ENCODE data around the gene TUBGCP2.
"Not testable (repeated sequence)": the region's sequence is repeated elsewhere in the genome, so short reads cannot be mapped to it uniquely, and the experiment has no call there.

The TUBGCP2 gene

DNA sequence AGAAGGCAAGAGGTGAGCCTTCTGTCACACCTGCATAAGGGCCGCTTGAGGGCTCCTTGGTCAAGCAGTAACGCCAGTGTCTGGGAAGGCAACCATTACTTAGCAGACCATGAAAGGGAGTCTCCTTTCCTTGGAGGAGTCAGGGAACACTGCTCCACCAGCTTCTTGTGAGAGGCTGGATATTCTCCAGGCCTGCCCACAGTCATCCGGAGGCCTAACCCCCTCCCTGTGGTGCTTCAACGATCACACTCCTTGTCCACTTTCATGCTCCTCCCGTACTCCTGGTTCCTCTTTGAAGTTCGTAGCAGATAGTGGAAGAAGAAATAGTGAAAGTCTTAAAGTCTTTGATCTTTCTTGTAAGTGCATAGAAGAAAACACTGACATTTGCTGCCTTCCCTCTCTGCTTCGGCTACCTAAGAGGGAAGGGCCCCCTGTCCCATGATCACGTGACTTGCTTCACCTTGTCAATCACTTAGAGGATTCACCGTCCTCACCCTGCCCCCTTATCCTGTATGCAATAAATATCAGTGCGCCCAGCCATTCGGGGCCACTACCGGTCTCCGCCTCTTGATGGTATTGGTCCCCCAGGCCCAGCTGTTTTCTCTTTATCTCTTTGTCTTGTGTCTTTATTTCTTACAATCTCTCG is 13.5 kb upstream of the TUBGCP2 start:
- not testable (repeated sequence) for DNase-seq

GRCh38 chr10:133320852-133321422 is 12.3 kb upstream of the TUBGCP2 start:
- not testable (repeated sequence) for DNase-seq

- DNase-seq, result peak; percentile 36
These were observed 9.9 kb upstream of the TUBGCP2 start for GRCh38 chr10:133318494-133319127.

- no peak for DNase-seq
These were observed 8.1 kb upstream of the TUBGCP2 start for GRCh38 chr10:133316732-133317131.

DNA sequence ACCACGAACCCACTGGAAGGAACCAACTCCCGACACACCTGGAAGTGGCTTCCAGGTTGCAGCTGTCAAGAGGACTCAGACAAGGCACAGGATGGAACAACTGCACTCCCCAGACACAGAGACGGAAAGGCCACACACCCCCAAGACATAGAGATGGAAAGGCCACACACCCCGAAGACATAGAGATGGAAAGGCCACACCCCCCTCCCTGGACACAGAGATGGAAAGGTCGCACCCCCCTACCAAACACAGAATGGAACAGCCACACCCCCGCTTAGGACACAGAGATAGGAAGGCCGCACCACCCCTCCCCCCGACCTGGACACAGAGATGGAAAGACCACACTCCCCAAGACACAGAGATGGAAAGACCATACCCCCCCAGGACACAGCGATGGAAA is 7.6 kb upstream of the TUBGCP2 start:
- no peak for DNase-seq

- DNase-seq, result no peak
These were observed 7.2 kb upstream of the TUBGCP2 start for GRCh38 chr10:133315847-133316246.

GRCh38 chr10:133314911-133315310 is 6.2 kb upstream of the TUBGCP2 start:
- no peak for DNase-seq

GRCh38 chr10:133313192-133313591 is 4.5 kb upstream of the TUBGCP2 start:
- DNase-seq, result no peak

DNA sequence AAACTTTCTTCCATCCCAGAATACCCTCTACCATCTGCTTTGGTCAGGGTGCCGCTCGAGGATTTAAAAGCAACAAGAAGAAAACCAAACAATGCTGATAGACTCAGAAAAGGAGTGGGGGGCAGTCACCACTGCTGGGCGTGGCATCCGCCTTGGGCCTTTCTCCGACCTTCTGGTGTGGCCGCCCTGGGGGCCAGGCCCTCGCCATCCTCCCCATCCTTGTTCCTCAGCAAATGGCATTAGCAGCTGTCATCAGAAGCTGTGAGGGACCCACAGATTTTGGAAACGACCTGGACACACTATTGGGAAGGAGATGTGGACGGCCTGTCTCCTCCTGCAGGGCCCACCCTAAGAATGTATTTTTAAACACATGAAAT is 4.1 kb upstream of the TUBGCP2 start:
- no peak for DNase-seq

DNA sequence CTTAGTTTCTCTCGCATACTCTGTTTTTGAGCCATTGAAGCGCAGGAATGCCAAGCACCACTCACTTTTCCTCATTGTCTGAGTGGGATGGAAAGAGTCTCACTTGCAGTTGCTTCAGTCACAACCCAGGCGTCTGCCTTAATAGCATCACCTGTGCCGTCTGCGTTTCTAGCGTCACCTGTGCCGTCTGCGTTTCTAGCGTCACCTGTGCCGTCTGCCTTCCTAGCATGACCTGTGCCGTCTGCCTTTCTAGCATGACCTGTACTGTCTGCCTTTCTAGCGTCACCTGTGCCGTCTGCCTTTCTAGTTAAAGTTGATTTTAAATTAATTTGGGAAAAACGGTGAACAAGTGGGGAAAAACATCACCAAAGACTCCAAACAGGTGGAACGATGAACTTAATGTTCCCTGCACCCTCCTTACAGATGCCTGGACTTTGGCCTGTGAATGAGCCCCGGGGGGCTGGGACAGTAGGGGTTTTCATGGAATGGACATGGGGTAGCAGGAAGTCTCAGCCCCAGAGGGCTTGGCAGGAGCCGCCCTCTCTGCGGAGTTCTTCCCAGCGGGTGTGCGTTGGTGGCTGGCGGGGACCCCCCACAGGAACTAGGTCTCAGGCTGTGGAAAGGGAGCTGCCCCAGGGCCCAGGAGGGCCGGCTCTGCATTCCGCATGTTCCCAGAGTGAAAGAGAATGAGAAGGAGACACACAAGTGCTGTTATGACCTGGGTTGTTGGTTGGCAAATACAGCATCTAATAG is 3.5 kb upstream of the TUBGCP2 start:
- no peak for DNase-seq

- DNase-seq, result no peak
These were observed 2.9 kb upstream of the TUBGCP2 start for GRCh38 chr10:133311570-133311969.

GRCh38 chr10:133310789-133311188 is 2.1 kb upstream of the TUBGCP2 start:
- DNase-seq, result no peak

GRCh38 chr10:133310399-133310755 is 1.7 kb upstream of the TUBGCP2 start:
- no peak for DNase-seq

DNA sequence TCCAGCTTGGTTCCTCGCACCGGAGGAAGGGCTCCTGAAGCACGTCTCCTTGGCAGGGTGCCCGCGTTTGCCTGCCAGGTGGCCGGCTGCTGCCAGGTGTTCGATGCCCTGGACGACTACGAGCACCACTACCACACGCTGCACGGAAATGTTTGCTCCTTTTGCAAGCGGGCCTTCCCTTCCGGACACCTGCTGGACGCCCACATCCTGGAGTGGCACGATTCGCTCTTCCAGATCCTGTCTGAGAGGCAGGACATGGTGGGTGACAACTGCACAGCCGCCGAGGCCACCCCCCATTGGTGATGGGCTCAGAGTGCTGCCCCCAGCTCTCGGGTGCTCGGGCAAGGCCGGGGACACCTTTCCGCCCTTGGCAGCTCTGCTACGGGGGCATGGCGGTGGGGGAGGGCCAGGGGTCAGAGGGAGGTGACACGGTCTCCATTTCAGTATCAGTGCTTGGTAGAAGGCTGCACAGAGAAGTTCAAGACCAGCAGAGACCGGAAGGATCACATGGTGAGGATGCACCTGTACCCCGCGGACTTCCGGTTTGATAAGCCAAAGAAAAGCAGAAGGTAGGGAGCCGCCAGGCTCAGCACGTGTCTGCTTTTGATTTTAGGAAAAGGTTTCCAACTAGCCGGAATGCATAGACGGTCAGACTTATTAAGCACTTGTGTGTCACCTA is 1.2 kb upstream of the TUBGCP2 start:
- no peak for DNase-seq

DNA sequence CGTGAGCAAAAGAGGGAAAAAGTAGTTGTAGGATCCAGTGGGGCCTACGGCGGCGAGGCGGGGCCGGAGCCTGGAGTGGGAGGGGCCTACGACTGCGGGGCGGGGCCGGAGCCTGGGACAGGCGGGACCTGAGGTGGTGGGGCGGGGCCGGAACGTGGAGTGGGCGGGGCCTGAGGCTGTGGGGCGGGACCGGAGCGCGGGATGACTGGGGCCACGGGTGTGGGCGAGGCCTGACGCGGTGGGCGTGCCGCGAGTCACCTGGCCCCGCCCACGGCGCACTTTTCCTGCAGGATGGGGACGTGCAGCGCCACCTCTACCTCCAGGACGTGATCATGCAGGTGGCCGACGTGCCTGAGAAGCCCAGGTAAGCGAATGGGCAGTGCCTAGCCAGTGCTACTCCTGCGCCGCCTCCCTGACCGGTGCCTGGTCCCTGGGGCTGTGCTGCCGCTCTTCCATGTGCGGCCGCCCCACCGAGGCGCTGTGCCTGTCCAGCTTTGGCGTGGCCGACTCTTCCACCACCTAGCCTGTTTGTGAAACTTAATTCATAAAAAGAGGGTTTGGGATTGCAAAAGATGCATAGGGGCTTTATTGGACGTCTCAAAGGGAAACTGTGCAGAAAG is 538 bp upstream of the TUBGCP2 start:
- DNase-seq, result peak; percentile 88

DNA sequence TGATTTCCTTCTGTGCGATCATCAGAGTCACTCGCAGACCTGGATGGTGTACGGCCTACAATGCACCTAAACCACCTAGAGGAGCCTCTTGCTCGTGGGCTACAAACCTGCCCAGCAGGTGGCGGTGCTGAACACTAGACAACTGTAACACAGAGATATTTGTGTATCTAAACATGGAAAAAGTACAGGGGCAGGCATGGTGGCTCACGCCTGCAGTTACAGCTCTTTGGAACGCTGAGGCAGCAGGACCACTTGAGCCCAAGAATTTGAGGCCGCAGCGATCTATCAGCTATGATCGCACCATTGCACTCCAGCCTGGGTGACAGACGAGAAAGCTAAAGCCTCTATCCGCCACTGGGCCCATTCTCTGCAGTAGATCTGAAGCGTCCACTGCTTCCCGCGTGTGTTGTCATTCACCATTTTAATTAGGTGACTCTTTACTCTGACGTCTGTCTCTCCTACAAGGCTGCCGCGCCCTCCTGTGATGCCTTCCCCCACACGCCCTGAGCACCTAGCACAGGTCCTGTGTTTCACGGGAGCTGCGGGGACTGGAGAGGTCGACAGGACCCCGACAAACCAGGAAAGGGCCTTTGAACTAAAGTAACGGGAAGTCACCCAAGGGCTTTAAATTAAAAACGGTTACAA is 774 bp downstream of the TUBGCP2 start:
- peak; percentile 6 for DNase-seq

DNA sequence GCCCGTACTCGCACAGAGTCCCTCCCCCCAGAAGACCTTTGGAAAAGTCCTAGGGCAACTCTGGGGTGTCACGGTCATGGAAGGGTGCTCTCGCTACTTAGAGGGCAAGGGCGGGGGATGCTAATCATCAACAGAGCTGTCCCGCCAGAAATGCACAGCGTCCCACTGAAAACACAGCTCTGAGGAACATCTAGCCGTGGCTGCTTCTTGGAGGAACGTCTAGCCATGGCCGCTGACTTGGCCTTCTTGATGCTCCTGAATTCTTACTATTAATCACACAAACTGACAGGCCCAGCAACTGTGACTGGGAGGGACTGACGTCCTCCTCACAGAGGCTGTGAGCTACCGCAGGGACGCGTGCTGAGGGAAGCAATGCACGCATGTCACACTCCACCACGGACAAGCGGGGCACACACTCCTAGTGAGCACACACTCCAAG is 1.7 kb downstream of the TUBGCP2 start:
- DNase-seq, result no peak

GRCh38 chr10:133306097-133306476 is 2.6 kb downstream of the TUBGCP2 start:
- no peak for DNase-seq

DNA sequence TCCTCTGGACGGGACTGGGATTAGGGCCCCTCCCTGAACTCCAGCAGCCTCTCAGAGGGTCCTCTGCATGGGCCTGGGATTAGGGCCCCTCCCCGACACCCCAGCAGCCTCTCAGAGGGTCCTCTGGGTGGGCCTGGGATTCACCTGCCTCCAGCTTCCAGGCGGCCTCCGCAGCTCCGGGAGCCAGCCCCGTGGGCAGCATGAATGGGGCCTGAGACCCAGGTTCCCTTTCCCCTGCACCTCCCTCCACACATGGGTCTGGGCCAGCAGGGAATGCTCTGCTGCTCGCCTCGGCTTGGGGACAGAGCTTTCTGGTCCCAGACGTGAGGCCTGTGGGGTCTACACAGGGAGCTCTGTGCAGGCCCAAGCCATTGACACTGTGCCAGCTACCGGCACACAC is 5.5 kb downstream of the TUBGCP2 start:
- no peak for DNase-seq

GRCh38 chr10:133302230-133302629 is 6.4 kb downstream of the TUBGCP2 start:
- DNase-seq, result no peak

- DNase-seq, result no peak
These were observed 8.9 kb downstream of the TUBGCP2 start for GRCh38 chr10:133299738-133300137.

GRCh38 chr10:133299224-133299623 is 9.4 kb downstream of the TUBGCP2 start:
- DNase-seq, result no peak

All from midbrain (tissue), 1 donor.